NCI-H1048 (cell line): ENCODE results near the gene PLCD3.

ENCODE experiments used
- DNase-seq: peaks from one replicate; lab custom pipeline; 2025; lab: John Stamatoyannopoulos, UW

PLCD3 gene

DNA sequence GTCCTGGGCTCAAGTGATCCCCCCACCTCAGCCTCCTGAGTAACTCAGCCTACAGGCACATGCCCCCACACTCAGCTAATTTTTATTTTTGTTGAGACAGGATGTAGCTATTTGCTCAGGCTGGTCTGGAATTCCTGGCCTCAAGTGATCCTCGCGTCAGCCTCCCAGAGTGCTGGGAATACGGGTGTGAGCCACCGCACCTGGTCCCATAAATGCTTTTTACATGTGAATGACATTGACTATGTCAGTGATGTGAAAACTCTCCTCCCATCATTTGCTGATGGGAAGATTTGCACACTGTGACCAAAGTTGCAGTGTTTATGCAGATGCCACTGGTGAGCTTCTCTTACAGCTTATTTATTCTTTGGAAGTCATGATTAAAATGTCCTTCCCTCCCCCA, 15.0 kb downstream of the PLCD3 start:
- no peak for DNase-seq

GRCh38 chr17:45116434-45117016, 15.8 kb downstream of the PLCD3 start:
- no peak for DNase-seq

- no peak for DNase-seq
Measured at GRCh38 chr17:45115871-45116270, 16.4 kb downstream of the PLCD3 start.

DNA sequence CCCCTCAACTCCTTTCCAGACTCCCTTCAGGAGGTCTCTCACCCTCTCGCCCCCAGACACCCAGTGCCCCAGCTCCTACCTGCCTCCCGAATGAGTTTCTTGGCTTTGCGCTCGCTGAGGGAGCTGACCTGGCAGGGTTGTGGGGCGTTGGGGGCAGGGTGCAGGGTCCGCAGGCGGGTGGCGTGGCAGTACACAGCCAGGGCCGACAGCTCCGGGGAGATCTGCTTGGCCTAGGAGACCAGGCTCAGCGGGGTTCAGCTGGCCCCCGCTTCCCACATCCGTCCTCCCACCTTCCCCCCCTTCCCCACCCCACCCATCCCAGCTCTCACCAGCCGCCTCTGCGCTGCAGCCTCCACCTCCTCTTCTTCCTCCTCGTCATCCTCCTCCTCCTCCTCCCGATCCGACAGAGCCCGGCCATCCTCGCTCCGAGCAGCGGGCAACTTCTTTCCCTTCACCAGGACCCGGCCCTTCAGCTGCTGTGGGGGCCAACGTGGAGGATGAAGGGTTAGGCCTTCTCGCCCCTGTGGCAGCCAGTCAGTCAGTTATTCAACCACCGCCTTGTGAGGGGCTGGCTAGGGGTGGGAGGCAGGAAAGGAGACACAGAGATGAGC, 17.2 kb downstream of the PLCD3 start:
- no peak for DNase-seq

DNA sequence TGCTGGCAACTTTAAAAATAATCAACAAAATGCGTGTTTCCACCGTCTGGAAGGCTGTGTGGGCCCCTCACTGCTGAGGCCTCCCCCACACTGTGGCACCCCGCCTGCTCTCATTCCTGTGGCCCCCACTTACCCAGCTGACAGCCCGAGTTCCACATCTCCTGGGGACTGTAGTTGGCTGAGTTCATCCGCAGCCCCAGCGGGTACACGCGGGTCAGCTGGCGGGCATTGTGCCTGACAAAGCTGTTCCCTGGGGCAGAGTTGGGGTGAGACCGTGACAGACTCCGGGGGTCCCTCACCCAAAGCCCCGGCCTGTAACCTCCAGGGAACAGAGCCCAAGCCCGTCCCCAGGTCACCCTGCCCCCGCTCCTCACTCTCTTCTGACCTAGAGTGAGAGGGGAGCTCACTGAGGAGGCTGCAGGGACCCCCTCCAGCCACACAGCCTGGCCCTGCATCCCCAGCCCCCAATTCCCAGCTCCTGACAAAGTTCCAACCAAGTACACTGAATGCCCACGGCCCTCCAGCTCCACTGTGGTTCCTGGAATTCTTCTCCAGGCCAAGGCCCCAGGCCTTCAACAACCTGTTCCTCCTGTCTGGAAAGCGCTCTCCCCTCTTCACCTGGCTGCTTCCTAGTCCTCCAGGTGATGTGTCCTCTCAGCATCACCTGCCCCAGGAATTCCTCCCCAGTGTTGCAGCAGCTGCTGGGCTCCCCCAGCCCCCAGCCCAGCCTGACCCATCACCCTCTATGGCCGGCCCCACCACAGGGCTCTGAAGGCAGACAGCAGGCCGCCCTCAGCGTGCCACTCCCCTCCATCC, 18.0 kb downstream of the PLCD3 start:
- no peak for DNase-seq

DNA sequence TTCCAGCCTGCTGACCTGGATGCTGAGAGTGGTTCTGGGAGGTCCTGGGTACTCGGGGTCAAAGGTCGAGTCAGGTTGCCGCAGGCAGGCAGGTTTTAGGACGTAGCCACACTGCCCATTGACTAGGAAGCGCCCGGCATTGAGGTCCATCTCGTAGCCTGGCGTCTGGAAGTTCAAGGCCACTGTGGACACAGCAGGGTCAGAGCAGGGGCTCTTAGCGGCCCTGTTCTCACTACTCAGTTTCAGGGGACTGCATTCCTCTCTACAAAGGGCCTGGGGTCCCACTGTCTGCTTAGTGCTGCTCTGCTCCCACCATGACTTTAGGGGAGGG, 18.9 kb downstream of the PLCD3 start:
- DNase-seq, result no peak

DNA sequence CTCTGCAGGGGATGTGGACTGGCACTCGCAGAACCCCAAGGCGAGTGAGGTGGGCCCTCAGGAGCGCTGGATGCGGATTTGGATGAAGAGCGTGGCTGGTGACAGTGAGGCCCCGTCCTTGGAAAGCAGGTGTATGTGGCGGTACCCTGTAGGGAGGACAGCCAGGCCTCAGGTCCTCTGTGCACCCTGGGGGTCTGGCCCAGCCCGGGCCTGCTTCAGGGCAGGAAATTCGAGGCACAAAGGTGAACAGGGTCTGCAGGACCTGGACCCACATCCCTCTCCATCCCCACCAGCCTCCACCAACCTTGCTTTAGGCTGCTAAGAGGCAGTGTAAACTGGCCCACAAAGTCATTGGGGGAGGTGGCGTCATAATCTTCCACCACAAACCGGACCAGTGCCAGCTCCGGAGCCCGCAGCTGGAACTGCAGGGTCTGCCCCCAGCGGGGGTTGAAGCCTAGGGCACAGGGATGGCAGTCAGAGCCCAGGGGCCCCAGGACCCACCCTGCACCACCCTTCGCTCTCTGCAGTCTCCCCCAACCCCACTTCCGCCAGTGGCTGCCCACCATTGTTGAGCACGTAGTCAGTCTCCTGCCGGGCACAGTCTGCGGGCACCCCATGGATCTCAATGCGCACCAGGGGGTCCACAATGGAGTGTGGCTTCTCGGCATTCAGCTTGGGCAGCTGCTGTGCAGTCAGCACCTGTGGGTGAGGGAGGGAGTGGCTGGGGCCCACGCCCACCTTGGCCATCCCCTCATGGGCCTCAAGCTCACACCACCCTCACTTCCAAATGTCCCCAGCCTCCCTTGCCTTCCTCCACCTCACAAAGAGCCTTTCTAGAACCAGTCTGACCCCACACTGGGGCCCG, 19.5 kb downstream of the PLCD3 start:
- no peak for DNase-seq

DNA sequence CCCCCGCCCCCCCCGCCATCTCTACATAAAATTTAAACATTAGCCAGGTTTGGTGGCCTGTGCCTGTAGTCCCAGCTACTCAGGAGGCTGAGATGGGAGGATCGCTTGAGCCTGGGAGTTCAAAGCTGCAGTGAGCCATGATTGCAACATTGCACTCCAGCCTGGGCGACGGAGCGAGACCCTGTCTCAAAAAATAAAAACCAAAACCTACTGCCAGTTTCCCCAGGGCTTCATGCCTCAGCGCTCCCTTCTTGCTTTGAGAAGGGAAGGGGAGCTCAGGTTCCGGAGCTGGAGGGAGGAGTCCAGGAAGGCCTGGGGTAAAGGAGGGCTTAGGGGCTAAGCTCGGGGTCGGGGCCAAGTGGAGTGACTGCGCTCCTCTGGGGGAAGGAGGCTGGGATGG, 20.5 kb downstream of the PLCD3 start:
- DNase-seq, result no peak

DNA sequence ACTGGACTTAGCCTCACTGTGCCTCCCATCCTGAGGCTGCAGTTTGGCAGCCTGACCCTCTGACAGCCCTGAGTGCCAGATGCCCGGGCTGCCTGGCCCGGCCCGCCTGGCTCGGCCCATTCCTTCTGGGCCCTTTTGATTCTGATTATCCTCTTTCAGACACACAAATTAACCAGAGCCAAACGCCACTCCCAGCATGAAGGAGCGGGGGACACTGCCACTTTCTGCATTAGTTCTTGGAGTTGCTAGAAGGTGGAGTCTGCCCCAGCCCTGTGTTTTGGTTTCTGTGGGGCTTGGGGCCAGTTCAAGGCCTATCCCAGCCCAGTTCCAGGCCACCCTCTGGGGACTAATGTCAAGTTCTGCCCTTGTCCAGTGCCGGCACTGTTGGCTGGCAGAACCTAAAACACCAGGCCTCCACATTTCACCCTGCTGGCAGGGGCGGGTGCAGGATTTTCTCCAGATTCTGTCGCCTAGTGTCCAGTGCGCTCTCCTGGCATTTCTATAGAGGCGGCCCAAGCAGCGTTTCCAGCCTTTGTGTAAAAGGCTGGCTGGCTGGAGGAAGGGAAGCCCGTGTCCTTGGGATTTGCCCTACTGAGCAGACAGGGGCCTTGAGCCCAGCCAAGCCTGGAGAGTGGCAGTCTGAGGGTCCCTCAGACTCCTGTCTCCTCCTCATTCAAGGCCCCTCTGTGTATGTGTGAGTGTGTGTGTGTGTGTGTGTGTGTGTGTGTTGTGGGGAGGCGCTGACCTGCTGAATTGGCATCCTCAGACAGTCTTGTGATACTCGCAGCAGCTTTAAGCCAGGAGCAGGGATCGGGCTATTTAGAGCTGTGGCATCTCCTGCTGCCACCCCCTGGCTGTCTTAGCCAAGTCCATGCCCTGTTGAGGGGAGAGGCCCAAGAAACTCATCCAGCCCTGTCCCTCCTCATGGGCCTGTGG, 21.4 kb downstream of the PLCD3 start:
- DNase-seq, result no peak

DNA sequence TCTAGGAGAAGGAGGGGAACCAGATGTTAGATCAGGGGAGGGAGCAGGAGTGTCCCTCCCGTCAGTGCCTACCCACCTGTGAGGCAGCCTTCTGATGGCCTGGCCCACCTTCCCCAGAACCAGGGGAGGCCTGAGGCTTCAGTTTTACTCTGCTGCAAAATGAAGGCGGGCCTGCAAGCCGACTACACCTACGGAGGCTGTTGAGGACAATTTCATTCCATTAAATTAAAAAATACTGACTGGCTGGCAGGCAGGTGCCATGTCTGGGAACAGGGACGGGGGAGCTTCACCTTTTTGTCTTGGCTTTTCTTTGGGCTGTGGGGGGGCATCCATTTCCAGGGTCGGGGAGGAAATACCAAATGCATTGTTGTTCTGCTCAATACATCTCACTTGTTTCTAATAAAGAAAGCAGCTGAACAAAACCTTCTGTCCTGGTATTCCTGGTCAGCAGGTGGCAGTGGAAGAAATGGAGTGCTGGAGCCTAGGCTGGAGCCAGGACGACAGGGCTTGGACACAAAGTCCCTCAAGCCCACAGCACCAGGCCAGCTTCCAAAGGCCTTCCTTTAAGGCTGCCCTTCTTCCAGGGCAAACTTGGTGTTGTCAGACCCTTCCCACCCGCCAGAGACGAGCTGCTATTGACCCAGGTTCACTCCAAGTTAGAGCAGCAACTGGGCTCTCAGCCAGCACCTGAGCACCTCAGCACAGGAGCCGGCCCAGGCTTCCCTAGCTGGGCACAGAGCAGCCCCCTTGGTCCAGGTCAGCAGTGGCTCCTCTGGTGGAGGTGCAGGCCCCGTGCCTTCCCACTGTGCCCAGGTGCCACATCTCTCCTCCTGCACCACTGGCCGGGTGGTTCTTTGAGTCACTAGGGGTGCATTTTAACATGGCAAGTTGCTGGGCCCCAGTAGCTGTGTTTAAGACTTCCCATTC, 23.5 kb downstream of the PLCD3 start:
- no peak for DNase-seq

DNA sequence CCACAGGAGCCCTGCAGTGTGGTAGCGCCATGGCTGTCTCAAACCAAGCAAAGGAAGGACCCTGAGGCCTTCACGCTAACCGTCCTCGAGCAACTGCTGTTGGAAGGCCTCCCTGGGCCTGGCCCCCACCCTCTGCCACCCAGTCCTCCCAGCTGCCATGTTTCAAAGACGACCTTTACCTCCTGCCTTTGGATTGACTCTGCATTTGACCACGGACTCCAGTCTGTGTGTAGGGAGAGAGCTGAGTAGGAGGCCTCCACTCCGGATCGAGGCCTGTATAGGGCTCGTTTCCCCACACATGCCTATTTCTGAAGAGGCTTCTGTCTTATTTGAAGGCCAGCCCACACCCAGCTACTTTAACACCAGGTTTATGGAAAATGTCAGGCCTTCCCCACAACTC, 24.3 kb downstream of the PLCD3 start:
- no peak for DNase-seq

- no peak for DNase-seq
Measured at GRCh38 chr17:45107293-45108010, 24.9 kb downstream of the PLCD3 start.

- DNase-seq, result no peak
Measured at GRCh38 chr17:45106582-45106981, 25.7 kb downstream of the PLCD3 start.

DNA sequence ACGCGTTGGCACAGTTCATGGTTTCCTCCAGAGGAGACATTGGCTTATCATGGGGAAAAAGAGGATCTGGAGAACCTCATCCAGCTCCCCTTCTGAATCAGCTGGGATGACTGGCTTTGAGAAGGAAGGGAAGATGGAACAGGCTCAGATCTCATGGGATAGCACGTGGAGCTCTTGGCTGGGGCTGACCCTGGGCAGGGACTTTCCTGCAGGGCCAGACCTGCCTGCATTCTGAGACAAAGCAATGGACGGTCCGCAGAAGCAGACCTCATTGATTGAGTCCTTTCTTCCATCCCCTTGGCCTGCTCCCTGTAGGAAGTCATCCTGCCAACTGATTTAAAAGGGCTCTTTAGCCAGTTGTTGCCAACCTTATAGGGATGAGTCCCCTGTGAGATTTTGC, 26.2 kb downstream of the PLCD3 start:
- no peak for DNase-seq

DNA sequence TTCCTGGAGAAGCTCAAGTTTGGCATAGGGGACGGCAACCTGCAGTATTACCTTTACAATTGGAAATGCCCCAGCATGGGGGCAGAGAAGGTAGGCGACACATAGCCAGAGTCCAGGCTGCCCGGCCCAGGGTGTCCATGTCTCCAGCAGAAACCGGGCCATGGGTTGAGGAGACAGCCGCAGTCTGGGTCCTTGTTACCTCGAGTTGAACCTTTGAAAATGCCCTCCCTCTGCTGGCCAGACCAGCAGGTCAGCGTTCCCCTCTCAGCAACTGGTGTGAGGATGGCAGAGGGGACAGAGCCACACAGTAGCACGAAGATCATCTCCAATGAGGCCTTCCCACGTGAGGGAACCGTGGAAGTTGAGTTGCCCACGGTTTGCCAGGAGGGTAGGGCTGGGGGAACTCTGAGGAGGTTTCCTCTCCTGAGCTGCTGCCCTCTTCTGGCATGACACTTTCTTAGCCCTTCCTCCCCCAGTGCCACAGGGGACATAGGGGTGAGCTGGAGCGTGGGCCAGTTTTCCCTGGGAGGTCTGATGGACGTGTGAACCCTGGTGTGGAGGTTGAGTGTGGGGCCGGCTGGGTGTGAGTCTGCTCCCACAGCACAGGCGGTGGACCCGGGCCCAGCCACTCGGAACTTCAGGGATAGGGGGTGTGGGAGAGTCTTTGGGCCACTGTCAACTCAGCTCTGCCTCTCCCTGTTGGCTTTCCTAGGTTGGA, 27.2 kb downstream of the PLCD3 start:
- DNase-seq, result no peak

GRCh38 chr17:45104497-45104896, 27.8 kb downstream of the PLCD3 start:
- no peak for DNase-seq

DNA sequence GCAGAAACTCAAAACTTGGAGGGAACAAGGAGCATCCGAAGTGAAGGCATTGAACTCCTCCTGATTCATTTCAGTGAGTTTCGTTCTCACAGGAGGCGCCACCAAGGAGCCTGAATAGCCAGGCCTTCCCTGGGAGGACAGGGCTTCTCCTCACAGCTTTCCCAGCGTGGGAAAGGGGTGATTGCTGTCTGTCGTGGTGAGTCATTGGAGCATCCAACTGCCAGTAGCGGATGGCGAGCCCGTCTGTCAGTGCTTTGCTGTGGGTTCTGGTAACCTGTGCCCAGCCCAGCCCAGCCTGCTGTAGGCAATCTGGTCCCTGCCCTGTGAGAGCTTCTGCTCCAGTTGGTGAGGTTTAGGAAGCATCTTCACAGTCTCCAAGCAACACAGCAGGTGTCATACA, 28.3 kb downstream of the PLCD3 start:
- DNase-seq, result no peak

GRCh38 chr17:45103269-45103795, 29.0 kb downstream of the PLCD3 start:
- DNase-seq, result no peak

DNA sequence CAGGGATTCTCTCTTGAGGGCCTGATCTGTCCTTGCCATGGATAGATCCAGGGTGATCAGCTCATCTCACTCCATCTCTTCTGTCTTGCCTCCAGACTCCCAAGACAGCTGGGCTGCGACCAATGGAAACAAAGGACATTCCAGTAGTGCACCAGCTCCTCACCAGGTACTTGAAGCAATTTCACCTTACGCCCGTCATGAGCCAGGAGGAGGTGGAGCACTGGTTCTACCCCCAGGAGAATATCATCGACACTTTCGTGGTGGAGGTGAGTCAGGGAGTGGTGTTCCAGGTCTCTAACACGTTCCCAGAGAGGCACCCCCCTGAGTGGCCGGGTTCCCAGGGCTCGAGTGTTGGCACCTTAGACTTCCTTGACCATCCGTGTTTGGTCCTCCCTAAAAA, 29.5 kb downstream of the PLCD3 start:
- DNase-seq, result no peak
